H1 (cell line): ENCODE results near the gene ADAMTS15. TPM values are rescaled to one million over a fixed set of nuclear protein-coding genes. Genes with fewer than 3 reads are reported as not detected.

Experiments
- JUN ChIP-seq: IDR thresholded peaks from 2 replicates; pipeline ENCODE4 v1.6.1; 2011; ENCODE audit warnings: low read depth, mild to moderate bottlenecking, improper control_type of control experiment, low read length
- KDM1A ChIP-seq: fragments of 200-600, 300-600 bp; sonication (generic); IDR thresholded peaks from 2 replicates; pipeline ENCODE4 v1.7.1; 2016; ENCODE audit warnings: mild to moderate bottlenecking, low read length, borderline replicate concordance
- PHF8 ChIP-seq: fragments of 200-600 bp; sonication (generic); conservative IDR thresholded peaks from 2 replicates; pipeline ENCODE4 v1.7.1; 2012; ENCODE audit warnings: low read depth, mild to moderate bottlenecking, inconsistent platforms, low read length, moderate library complexity
- SAP30 ChIP-seq: fragments of 300-600 bp; sonication (generic); IDR thresholded peaks from 2 replicates; pipeline ENCODE4 v1.7.1; 2012; ENCODE audit warnings: low read length, moderate library complexity, mild to moderate bottlenecking, inconsistent platforms; ENCODE audit not compliant: insufficient read depth, insufficient replicate concordance
- TAF1 ChIP-seq: IDR thresholded peaks from 2 replicates; pipeline ENCODE4 v1.6.1; 2011; ENCODE audit warnings: mild to moderate bottlenecking, low read depth, low read length
- TBP ChIP-seq: IDR thresholded peaks from 2 replicates; pipeline ENCODE4 v1.6.1; 2011; ENCODE audit warnings: low read depth, low read length, improper control_type of control experiment
- TCF12 ChIP-seq: IDR thresholded peaks from 2 replicates; pipeline ENCODE4 v1.6.1; 2011; ENCODE audit warnings: low read depth, mild to moderate bottlenecking, low read length
- polyA plus RNA-seq, 7 experiments: library from polyadenylated mRNA; depleted of rRNA in 3 of 7; stranded (reverse) in 5 of 7; unstranded in 2 of 7; fragments of >200 nt in 5 of 7; fragments of 200-250 nt in 2 of 7; gene quantifications; 1 replicate in 5 of 7; 2 replicates in 1 of 7; 4 replicates in 1 of 7; pipeline versions ENCODE4 v1.2.1 to v1.2.3, GENCODE V29; 2011 to 2013; ENCODE audit warnings: missing spikeins in 2 of 7, mixed read lengths in 2 of 7
- total RNA-seq: library from RNA; stranded (reverse); fragmentation: NEBNext Ultra II Directional; extraction: Animal tissue kit (Norgen Biotek cat#: 25700); gene quantifications from 2 replicates; pipeline ENCODE4 v1.2.1, GENCODE V29; 2021
- TF ChIP-seq, protein P1 (sequence below): IDR thresholded peaks from 2 replicates; pipeline ENCODE4 v1.6.1; 2011; ENCODE audit warnings: low read length, improper control_type of control experiment

ADAMTS15 gene
- total and polyA plus RNA-seq, 2 of the 8 experiments (the other 6 are each of a cell fraction or from before 2014, with no cell fraction given): 1.7 to 4.7 TPM

DNA sequence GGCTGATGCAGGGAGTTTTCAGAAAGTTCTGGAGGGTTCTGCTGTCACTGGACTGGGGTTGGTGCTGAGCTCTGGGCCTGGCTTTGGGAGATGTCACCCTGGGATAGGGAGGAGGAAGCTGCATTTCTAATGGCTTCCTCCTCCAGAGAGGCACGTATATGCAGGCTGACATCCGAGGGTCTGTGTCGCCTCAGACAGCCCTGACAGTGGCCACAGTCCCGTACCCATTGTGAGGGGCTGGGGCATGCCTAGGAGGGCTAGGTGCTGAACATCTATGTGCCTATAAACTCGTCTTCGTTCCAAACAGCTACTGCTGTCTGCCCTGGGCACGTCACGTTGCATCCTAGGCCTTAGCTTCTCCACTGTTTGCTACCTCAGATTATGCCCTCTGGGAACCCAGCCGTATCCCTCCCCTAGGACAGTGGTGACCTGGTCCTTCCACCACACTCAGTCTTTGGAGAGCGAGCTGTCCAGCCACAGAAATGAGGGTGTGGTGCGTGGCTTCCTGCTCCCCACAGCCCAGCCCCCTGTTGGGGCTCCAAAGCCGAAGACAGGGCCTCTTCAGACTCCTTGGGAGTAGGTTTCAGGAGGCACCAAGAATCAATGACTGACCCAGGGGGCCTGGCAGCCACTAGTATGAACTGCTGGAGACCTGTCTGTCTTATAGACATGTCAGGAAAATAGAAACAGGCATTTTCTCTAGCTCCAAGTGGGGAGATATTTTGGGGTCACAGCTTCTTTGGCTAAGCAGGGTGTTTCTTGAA is 26.4 kb downstream of the ADAMTS15 start (continued):
- TF ChIP-seq PHF8 (no peak), KDM1A (no peak), SAP30 (no peak), TCF12 (no peak), JUN (no peak), TAF1 (no peak), TBP (no peak)
- TF ChIP-seq, protein P1, sequence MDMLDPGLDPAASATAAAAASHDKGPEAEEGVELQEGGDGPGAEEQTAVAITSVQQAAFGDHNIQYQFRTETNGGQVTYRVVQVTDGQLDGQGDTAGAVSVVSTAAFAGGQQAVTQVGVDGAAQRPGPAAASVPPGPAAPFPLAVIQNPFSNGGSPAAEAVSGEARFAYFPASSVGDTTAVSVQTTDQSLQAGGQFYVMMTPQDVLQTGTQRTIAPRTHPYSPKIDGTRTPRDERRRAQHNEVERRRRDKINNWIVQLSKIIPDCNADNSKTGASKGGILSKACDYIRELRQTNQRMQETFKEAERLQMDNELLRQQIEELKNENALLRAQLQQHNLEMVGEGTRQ: no peak
